Upper lobe of left lung (tissue), 4 donors: ENCODE measurements around the gene SLC17A8.

Source experiments
- CTCF ChIP-seq, 6 experiments: fragments of 450-650 bp in 4 of 6; fragments of 200-600 bp in 2 of 6; sonication (generic) in 2 of 6; IDR thresholded peaks; one replicate each; pipeline ENCODE4 v1.5.1; 2016 to 2019; ENCODE audit warnings: antibody characterized with exemption in 6 of 6
- POLR2A ChIP-seq, 4 donors: fragments of 450-650 bp; IDR thresholded peaks; one replicate each; pipeline ENCODE4 v1.5.1; 2016 to 2017; ENCODE audit warnings: antibody characterized with exemption in 4 of 4, mild to moderate bottlenecking in 2 of 4

- TF ChIP-seq CTCF (IDR thresholded peaks at IDR 0.05) (no peak), POLR2A (IDR thresholded peaks at IDR 0.05) (no peak)
These were observed 27.0 kb downstream of the SLC17A8 start for GRCh38 chr12:100383586-100384558.
